WERI-Rb-1 (cell line): ENCODE measurements around the gene POLR3B.
"Not testable (repeated sequence)": the region's sequence is repeated elsewhere in the genome, so short reads cannot be mapped to it uniquely, and the experiment has no call there.

Experiments used
- DNase-seq: peaks from one replicate; pipeline ENCODE4 v3.0.0-alpha.2; 2020
- H3K27ac ChIP-seq: fragments of 250-450 bp; sonication (Bioruptor Pico); 2 replicates; pipeline ENCODE4 v1.5.1; 2020; ENCODE audit warnings: mild to moderate bottlenecking, moderate library complexity
- H3K27me3 ChIP-seq: fragments of 250-450 bp; sonication (Bioruptor Pico); 2 replicates; pipeline ENCODE4 v1.5.1; 2021; ENCODE audit warnings: mild to moderate bottlenecking, low read depth, moderate library complexity; ENCODE audit not compliant: insufficient read depth, severe bottlenecking
- H3K36me3 ChIP-seq: fragments of 250-450 bp; sonication (Bioruptor Pico); 2 replicates; pipeline ENCODE4 v1.5.1; 2020; ENCODE audit warnings: mild to moderate bottlenecking, moderate library complexity
- H3K4me3 ChIP-seq: 2 replicates; pipeline ENCODE4 v1.5.1; 2011; ENCODE audit warnings: low read depth, mild to moderate bottlenecking, control low read depth, low read length
- H3K9me3 ChIP-seq: fragments of 250-450 bp; sonication (Bioruptor Pico); 2 replicates; pipeline ENCODE4 v1.5.1; 2021; ENCODE audit warnings: mild to moderate bottlenecking, moderate library complexity; ENCODE audit not compliant: severe bottlenecking
- TF ChIP-seq, protein P1 (sequence below): IDR thresholded peaks from 2 replicates; pipeline ENCODE4 v1.5.1; 2011; ENCODE audit warnings: low read depth, mild to moderate bottlenecking, control low read depth, inconsistent platforms, low read length

Gene POLR3B

DNA sequence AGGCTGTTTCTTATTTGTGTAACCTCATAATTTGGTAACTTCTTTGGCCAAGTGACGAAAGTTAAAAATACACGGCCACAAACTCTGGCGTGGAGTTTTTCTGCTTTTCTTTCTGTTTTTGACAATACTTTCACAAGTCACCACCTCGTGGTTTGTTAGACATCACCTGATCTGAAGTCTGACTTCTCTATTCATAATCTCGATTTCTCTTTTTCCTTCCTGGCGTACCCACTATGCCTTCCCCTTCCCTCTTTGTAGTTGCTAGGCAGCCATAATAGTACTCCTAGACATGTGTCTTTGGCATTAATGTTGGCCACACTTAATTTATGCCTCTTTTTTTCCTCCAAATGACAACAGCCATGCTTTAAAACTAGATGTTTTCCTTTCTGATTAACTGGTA, 97.6 kb downstream of the POLR3B start:
- no peaks in the 10 kb centered on the region for H3K27me3 ChIP-seq
- no peaks in the 10 kb centered on the region; the same call in 1 of the 2 replicates for H3K36me3 ChIP-seq
- TF ChIP-seq, protein P1, sequence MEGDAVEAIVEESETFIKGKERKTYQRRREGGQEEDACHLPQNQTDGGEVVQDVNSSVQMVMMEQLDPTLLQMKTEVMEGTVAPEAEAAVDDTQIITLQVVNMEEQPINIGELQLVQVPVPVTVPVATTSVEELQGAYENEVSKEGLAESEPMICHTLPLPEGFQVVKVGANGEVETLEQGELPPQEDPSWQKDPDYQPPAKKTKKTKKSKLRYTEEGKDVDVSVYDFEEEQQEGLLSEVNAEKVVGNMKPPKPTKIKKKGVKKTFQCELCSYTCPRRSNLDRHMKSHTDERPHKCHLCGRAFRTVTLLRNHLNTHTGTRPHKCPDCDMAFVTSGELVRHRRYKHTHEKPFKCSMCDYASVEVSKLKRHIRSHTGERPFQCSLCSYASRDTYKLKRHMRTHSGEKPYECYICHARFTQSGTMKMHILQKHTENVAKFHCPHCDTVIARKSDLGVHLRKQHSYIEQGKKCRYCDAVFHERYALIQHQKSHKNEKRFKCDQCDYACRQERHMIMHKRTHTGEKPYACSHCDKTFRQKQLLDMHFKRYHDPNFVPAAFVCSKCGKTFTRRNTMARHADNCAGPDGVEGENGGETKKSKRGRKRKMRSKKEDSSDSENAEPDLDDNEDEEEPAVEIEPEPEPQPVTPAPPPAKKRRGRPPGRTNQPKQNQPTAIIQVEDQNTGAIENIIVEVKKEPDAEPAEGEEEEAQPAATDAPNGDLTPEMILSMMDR, result no peak
- H3K9me3 ChIP-seq, result no peaks in the 10 kb centered on the region
- no peak overlapping the region for H3K27ac ChIP-seq
- no peak for DNase-seq
- H3K4me3 ChIP-seq, result no peak overlapping the region

- Histone ChIP-seq H3K27ac (no peak overlapping the region), H3K36me3 (no peaks in the 10 kb centered on the region; the same call in 1 of the 2 replicates), H3K9me3 (no peaks in the 10 kb centered on the region), H3K27me3 (no peaks in the 10 kb centered on the region), H3K4me3 (no peak overlapping the region)
- TF ChIP-seq, protein P1, result no peak
- no peak for DNase-seq
Observed at GRCh38 chr12:106459124-106459523, 101.6 kb downstream of the POLR3B start.

- H3K36me3 ChIP-seq, result no peaks in the 10 kb centered on the region; the same call in 1 of the 2 replicates
- H3K4me3 ChIP-seq, result no peak overlapping the region
- TF ChIP-seq, protein P1, result no peak
- H3K27me3 ChIP-seq, result no peaks in the 10 kb centered on the region
- H3K9me3 ChIP-seq, result no peaks in the 10 kb centered on the region
- no peak overlapping the region for H3K27ac ChIP-seq
- DNase-seq, result no peak
Observed at GRCh38 chr12:106459534-106459933, 102.0 kb downstream of the POLR3B start.

DNA sequence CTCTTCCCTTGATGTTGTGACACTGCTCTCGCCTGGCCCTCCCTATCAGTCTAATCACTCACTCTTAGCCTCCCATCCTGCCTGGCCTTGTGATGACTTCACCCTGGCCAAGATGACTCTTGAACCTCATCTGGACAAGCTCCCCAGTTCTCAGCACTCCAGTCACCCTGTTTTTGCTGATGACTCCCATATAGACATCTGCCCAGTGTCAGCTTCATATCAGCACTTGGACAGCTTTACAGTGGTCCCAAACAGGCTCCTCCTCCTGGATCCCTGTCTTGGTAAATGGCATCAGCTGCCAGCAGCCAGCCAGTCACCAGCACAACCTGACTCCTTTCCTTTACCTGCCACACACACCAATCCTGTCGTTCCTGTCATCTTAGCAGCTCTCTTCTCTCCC, 104.2 kb downstream of the POLR3B start:
- H3K9me3 ChIP-seq, result peaks cover 3% of the 10 kb centered on the region
- H3K4me3 ChIP-seq, result no peak overlapping the region
- no peak for DNase-seq
- H3K36me3 ChIP-seq, result no peaks in the 10 kb centered on the region; the same call in 1 of the 2 replicates
- no peak overlapping the region for H3K27ac ChIP-seq
- no peaks in the 10 kb centered on the region for H3K27me3 ChIP-seq
- TF ChIP-seq, protein P1, result no peak

DNA sequence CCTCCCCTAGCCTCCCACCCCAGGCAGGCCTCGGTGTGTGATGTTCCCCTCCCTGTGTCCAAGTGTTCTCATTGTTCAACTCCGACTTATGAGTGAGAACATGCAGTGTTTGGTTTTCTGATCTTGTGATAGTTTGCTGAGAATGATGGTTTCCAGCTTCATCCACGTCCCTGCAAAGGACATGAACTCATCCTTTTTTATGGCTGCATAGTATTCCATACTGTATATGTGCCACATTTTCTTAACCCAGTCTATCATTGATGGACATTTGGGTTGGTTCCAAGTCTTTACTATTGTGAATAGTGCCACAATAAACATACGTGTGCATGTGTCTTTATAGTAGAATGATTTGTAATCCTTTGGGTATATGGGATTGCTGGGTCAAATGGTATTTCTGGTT, 108.1 kb downstream of the POLR3B start:
- DNase-seq, H3K4me3 ChIP-seq, H3K9me3 ChIP-seq, H3K27ac ChIP-seq, H3K27me3 ChIP-seq, H3K36me3 ChIP-seq: not testable (repeated sequence)

GRCh38 chr12:106475662-106476061, 118.1 kb downstream of the POLR3B start:
- not testable (repeated sequence) for H3K36me3 ChIP-seq, DNase-seq, H3K27me3 ChIP-seq, H3K9me3 ChIP-seq, H3K4me3 ChIP-seq, H3K27ac ChIP-seq

GRCh38 chr12:106477627-106478026, 120.1 kb downstream of the POLR3B start:
- DNase-seq, H3K4me3 ChIP-seq, H3K27ac ChIP-seq: not testable (repeated sequence)

More at GRCh38 chr12:106477627-106478026, 120.1 kb downstream of the POLR3B start:
- H3K36me3 ChIP-seq, H3K27me3 ChIP-seq, H3K9me3 ChIP-seq: not testable (repeated sequence)
